ENCODE results near the gene ZFHX3. TPM values are rescaled to one million over a fixed set of nuclear protein-coding genes. Genes with fewer than 3 reads are reported as not detected.
"Not testable (repeated sequence)": the region's sequence is repeated elsewhere in the genome, so short reads cannot be mapped to it uniquely, and the experiment has no call there.

The ZFHX3 gene, protein sequence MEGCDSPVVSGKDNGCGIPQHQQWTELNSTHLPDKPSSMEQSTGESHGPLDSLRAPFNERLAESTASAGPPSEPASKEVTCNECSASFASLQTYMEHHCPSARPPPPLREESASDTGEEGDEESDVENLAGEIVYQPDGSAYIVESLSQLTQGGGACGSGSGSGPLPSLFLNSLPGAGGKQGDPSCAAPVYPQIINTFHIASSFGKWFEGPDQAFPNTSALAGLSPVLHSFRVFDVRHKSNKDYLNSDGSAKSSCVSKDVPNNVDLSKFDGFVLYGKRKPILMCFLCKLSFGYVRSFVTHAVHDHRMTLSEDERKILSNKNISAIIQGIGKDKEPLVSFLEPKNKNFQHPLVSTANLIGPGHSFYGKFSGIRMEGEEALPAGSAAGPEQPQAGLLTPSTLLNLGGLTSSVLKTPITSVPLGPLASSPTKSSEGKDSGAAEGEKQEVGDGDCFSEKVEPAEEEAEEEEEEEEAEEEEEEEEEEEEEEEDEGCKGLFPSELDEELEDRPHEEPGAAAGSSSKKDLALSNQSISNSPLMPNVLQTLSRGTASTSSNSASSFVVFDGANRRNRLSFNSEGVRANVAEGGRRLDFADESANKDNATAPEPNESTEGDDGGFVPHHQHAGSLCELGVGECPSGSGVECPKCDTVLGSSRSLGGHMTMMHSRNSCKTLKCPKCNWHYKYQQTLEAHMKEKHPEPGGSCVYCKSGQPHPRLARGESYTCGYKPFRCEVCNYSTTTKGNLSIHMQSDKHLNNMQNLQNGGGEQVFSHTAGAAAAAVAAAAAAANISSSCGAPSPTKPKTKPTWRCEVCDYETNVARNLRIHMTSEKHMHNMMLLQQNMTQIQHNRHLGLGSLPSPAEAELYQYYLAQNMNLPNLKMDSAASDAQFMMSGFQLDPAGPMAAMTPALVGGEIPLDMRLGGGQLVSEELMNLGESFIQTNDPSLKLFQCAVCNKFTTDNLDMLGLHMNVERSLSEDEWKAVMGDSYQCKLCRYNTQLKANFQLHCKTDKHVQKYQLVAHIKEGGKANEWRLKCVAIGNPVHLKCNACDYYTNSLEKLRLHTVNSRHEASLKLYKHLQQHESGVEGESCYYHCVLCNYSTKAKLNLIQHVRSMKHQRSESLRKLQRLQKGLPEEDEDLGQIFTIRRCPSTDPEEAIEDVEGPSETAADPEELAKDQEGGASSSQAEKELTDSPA (N-terminal part only)
- total RNA-seq, result 2.3 TPM

DNA sequence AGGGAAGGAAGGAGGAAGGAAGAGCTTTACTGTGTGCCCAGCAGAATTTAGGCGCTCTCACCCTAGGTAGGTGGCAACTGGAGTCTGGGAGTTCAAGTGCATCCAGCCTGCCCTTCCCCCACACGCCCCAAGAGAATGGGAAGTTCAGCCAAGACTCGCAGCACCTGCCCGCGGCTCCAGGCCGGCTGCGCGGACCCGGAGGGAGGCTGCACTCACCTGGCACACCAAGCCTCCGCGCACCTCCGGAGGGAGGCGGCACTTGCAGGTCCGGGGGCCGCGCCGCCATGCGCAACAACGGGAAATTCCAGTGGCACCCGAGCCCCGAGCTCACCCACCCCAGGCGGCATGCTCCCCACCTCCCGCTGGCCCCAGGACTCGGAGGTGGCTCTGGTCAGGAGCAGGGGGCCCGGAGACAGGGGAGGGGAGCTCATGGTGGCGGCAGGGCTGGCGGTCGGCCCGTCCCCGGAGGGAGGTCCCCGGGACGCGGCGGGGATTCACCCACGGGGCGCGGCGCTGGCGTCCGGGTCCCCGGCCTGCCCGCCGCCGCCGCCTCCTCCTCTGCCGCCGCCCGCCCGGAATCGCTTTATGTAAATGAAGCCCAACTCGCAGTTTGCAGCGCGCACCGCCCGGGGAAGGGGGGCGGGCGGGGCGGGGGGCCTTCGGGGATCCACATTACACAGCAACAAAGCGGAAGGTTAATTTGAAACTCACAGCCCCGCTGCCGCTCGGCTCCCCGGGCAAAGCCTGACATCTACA lies at the start of gene ZFHX3:
Gene ZFHX3 (minus strand): TSS at position 593 of the 756 bp plus-strand sequence. CDS start 87,983 bp downstream, outside the sequence.
- no peak for DNase-seq

DNA sequence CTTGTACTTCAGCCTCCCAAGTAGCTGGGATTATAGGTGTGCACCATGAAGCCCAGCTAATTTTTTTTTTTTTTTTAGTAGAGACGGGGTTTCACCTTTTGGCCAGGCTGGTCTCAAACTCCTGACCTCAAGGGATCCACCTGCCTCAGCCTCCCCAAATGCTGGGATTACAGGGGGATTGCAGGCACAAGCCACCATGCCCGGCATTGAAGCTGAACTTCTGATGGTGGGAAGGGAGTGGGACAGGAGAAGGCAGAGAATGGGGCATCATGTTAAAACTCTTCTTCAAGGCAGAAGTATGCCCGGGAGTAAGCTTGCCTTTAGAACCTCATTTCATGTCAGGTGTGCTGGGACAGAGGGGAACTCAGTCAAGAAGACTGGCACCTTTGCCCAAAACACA lies 48.6 kb upstream of the ZFHX3 start:
- DNase-seq, result no peak

DNA sequence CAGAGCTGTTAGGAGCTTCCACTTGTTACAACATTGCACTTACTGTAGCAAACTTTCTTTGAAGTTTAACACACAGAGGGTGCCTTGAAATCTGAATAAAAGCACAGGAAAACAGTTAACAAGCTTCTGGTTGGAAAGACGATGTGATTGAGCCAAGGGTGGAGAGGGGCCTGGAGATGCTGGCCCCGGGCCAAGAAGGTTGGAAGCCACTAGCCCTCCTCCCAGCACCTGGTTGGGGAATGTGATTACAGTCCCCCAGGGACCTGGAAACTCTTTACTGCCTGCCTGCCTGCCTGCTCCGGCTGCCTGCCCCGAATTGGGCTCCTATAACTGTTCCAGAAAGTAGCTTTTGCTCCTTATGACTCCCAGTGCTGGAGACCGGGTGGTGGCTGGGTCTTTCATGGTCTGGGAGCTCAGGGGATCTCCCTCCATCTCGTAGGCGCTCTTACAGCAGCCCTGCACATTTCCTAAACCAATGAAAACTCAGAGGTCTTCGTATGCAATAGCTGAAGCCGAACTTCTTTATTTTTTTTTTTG lies 48.0 kb upstream of the ZFHX3 start:
- DNase-seq, result no peak

DNA sequence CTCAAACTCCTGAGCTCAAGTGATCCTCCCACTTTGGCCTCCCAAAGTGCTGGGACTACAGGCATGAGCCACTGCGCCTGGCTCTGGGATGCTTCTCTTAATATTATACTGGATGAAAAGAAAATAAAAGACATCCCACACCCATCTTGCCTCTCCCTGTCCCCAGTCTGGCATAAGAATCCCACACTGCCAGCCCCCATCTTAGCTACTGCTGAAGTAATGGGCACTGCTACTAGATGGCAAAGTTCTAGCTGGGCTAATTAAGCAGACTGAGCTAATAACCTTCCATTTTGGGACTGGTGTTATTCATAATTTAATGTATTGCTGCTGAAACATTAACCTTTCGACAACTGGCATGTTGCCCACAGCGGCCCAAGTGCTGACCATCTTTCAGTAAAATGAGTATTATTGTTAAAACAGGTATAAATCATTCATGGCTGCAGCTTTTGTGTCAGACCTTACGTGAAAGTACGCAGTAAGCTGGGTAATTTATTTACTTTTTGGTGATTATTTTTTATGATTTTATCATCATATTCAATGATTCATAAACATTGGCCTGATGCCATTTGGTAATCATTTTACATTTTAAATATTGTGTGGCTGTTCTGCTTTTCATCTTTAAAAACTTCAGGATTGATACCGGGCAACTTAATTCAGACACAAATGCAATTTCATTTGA lies 47.4 kb upstream of the ZFHX3 start:
- DNase-seq, result no peak

DNA sequence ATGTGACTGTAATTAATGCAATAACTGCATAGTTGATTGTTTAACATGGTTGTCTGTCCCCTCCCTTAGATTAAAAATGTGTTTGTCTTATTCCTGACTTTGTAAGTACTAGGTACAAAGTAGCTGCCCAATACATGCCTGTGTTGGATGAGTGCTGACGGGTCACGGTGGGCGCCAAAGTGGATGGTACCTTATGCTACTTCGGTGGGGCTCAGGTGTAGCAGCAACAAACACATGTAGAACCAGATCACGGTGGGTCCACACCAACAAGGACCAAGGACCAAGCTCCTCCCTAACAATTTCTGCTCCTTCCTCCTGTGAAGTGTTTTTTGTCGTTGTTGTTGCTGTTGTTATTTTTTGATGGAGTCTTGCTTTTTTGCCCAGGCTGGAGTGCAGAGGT lies 46.4 kb upstream of the ZFHX3 start:
- no peak for DNase-seq

DNA sequence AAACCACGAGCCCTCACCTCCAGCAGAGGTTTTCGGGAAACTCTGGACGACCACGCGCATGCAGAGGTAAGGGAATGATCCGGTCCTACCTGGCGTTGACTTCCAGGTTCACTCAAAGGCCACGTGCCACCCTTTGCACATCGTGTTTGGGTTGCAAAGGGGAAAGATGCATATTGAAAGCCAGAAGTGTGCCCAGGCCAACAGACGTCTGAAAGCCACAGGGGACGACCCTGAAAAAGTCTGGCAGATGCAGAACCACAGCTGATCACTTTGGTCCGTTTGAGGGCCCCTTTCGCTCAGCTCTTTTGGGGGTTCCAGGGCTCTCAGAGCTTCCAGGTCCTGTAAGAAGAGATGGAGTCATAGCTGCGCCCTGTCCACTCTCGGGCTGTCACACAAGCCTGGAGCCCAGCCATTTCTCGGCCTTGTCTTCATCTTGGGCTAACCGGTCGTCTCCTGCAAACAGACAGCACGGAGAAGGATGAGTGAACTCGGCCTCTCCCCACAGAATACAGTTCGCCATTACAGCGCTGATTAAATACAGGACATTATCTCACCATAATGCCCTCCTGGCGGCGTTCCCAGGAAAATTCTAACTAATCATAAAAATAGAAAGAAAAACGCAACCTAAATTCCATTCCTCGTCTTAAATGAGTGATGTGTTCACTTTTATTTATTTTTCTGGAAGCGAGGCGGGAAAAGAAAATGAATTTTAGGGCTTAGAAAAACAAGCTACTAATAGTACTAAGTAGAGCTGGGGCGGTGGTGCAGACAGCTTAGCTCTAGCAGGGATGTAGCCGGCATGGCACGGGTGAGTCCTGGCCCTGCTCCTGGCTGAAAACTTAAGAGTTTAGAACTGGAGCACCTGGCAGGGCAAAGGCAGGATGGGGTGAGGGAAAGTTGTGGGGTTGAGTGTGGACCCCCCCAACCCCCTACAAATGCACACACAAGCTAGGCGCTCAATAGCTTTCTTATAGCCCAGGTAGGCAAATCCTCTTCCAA lies 45.5 kb upstream of the ZFHX3 start:
- DNase-seq, result no peak

DNA sequence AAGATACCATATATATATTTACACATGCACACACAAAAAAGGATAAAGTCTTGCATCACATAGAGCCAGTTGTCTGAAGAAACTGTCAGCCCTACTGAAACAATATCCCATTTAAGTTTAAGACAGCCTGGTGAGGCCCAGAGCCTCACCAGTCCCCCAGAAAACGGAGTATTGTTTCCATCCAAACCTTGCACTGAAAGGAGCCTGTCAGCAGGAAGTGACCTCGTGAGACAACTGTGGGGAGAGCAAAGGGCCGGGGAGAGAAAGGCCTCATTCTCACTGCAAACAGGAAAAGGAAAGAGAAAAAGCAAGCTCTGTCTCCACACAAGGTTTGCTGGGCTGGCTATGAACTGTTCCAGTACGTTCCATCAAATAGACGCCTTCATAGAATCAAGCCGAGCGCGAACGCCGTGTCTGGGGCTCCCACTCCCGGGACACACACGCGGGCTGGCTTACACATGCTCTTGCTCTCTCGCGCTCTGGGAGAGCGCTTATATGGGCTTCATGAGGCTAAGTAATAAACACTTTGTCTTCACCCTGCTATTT lies 44.4 kb upstream of the ZFHX3 start:
- DNase-seq, result no peak

DNA sequence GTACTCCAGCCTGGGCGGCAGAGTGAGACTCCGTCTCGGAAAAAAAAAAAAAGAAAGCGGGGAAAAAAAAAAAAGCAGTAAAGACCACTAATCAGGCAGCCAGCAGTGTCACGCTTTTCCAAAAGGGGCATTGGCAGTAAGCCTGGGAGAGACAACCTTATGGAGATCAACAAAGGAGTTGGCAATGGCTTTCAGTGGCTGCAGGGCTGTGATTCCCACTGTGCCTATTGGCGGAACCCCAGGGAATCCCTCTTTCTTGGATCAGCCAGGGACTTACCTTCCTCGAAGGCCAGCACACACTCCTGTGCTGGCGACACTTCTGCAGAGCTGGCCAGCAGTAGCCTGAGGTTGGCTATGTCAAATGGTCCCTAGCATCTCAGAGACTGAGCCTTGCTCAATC lies 43.2 kb upstream of the ZFHX3 start:
- no peak for DNase-seq

DNA sequence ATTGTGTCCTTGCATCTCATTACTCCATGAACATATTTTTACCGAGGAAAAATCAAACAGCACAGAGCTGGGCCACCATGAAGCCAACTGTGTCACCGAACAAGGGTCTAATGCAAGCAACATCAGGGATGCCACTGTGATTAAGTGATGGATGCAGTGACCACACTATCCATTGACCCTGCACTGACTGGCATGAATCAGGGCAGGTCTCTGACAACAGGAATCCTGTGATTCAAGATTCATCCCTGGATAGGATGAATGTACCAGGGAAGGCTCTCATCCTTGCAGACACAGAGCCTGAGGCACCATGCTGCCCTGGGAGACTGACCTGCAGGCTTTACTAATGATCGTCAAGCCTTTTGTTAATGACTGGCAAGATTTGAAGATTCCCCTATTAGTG lies 41.5 kb upstream of the ZFHX3 start:
- no peak for DNase-seq

DNA sequence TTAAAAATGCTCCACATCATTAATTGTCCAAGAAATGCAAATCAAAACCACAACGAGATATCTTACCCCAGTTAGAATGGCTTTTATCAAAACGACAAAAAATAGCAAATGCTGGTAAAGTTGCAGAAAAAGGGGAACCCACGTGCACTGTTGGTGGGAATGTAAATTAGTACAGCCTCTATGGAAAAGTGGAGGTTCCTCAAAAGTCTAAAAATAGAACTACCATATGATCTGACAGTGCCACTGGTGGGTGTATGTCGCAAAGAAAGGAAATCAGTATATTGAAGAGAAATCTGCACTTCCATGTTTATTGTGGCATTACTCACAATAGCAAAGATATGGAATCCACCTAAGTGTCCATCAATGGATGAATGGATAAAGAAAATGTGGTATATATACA lies 38.2 kb upstream of the ZFHX3 start:
- DNase-seq, result no peak

DNA sequence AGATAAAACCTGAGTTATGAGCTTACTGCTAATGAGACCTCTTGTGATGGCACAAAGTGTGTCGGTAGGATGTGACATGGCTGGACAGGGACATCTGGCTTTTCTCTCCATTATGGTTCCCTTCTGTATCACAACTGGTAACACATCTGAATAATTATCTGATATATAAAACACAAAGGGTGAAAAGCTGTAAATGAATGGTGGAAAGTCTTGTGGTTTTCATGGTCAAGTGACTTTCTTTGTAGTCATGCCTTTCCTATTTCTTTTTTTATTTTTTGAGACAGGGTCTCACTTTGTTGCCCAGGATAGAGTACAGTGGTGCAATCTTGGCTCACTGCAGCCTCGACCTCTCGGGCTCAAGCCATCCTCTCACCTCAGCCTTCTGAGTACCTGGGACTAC lies 35.3 kb upstream of the ZFHX3 start:
- no peak for DNase-seq

DNA sequence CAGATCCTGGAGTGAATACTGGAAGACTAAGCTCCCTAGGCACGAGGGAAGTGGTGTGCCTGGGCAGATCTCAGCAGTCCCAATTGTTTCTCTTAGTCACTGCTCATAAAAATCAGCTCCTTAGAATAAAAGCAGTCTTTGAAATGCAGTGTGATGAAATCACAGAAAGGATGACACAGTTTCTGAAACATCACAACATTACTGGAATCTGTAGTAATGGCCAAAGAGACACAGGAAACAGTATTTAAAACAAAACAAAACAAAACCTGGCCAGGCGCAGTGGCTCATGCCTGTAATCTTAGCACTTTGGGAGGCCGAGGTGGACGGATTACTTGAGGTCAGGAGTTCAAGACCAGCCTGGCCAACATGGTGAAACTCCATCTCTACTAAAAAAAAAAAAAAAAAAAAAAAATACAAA lies 34.7 kb upstream of the ZFHX3 start:
- DNase-seq, result not testable (repeated sequence)

DNA sequence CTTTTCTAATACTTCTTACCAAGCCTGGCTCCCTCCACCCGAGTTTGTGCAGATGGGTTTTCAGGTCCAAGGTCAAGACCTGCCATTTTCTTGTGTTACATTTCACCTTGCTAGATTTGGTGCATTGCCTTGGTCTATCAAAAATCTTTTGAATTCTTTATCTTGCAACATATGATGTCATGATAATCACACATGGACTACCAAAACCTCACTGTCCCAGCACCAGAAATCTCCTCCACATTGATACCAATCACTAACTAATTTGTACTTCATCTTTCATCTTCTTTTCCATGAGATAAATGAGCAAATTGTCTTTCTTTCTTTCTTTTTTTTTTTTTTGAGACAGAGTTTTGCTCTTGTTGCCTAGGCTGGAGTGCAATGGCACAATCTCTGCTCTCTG lies 33.0 kb upstream of the ZFHX3 start:
- DNase-seq, result no peak

DNA sequence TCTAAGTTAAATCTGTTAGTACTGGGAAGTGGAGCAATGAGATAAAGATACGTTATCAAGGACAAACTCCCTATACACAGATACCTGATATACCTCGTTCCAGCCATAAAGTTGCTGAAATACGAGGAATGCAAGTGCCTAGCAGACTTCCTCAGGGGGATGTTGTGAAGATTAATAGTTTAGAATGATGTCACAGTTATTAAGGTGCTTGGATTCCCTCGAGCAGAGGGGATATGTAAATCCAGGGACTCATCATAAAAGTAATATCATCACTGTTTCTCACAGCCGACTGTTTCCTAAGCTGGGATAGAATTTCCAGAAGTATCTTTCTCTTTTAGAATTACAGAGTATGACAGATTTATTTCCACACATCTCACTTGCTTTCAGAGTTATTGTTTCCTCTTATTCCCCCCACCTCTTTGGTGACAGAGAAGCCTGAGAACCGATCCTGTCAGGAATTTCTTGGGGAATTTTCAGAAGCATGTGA lies 28.4 kb upstream of the ZFHX3 start:
- no peak for DNase-seq

DNA sequence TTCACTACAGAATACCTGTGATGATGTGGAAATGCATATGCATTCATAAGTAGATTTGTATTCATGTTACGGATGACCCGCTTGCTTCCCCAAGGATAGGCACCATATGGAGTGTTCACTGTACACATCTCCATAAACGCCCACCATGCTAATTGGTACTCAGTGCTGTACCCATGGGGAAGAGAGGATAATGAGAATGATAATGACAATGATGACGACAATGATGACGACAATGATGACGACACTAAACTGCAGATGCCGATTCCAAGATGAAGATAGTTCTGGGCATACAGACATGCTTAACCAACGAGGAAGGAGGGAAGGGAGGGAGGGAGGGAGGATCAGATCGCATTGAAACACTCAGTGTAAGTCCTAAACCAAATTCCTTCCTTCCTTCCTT lies 26.5 kb upstream of the ZFHX3 start:
- DNase-seq, result no peak

DNA sequence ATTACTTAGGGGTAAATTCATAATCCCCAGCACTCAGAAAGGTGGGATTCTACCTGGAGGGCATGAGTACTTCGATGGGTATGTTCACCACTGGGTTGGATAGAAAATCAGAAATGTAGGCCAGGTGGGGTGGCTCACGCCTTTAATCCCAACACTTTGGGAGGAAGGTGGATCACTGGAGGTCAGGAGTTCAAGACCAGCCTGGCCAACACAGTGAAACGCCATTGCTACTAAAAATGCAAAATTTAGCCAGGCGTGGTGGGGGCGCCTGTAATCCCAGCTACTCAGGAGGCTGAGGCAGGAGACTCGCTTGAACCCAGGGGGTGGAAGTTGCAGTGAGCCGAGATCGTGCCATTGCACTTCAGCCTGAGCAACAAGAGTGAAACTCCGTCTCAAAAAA lies 24.1 kb upstream of the ZFHX3 start:
- DNase-seq, result not testable (repeated sequence)

DNA sequence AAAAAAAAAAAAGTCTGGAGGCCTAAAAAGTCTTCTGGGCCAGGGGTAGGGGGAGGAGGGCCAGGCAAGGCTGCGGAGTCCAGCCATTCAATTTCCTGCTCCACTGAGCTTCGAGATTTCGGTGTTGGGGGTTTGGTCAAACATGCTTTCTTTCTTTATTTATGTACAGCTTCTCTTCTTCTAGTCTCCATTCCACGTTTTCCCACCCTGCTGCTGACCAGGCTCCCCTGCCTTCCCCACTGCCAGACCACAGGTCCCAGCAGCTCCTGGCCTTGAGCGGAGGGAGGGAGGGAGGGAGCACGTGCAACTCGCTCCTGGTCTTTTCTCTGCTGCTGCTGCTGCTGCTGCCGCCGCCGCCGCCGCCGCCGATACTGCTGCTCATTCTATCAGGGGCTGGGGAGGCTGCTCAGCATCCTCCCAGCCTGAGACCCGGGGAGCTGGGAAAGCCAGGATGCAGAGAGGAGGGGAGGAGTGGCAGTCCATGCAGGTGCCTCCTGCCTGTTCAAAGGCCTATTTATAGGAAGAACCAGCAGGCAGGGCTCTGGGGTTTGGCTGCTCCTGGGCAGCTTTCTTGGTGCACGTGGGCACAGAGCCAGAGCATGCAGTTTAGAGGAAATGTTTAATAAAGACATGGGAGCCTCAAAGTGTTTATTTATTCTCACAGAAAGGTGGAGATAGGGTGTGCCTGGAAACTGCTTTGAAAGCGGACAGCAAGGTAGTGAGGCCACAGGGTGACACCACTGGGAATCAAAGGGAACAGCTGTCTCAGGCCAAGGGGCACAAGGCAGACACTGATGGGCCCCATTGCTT lies 23.4 kb upstream of the ZFHX3 start:
- DNase-seq, result no peak

DNA sequence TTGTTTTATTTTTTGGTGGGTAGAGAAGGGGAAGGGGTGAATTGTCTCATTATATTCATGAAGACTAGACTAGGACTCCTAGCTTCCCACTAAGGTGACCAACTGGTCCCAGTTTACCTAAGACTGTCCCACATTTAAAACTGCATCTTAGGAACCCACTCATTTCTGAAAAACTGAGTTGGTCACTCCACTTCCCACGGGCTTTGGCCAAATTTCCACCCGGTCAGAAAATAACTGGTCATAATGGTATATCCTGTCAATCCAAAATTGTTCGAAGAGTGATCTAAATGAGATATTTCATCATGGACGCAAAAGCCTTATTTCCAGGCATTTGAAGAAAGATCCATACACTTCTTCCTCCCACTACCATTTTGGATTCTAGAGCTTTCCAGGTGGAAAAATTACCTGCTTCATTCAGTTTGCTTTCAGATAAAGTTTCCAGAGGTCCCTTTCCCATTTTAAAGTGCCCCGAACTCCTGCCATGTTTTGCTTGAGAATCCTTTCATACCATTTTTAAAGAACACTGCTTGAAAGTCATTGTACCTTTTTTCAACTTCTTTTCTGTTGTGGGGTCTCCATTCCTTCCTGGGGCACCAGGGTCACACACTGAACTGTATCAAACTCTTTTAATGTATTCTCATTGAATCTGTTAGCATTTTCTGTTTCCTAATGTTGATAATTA lies 21.8 kb upstream of the ZFHX3 start:
- DNase-seq, result no peak

Data from occipital lobe (tissue), 2 donors.